ENCODE results near the gene FUNDC1. TPM values are rescaled to one million over a fixed set of nuclear protein-coding genes. Genes with fewer than 3 reads are reported as not detected.

The FUNDC1 gene
- total and polyA plus RNA-seq, 2 of the 4 experiments (the other 2 are of a cell fraction) = 8.6 to 13.1 TPM

DNA sequence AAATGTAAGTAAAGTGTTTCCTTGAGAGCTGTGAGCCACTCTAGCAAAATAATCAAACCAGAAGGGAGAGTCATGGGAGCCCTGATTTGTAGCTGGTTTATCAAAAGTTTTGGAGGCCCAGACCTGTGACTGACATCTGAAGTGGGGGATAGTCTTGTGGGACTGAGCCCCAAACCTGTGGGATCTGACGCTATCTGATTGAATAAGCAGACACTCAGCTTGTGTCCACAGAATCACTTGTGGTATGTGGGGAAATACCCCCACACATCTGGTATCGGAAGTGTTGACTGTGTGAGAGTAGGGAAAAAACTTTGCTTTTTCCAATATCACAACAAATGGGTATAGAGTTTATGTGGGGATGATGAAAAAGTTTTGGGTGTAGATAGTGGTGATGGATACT lies 35.4 kb downstream of the FUNDC1 start:
- in situ Hi-C loops (cut with MboI; ENCODE audit: low sequenced_read_pairs) = no loop called here
- CTCF ChIA-PET = no interaction called here

More for the DNA sequence above, 35.4 kb downstream of the FUNDC1 start:
- no peak overlapping the region for H3K14ac ChIP-seq (replicated peaks; ENCODE audit: low read depth, low read length)
- dilution Hi-C loops (cut with HindIII; ENCODE audit: low sequenced_read_pairs, unreplicated experiment) = no loop called here
- H2AFZ ChIP-seq (replicated peaks; ENCODE audit: low read length, poor library complexity) = no peak overlapping the region
- H2BK20ac ChIP-seq (ENCODE audit: low read depth, low read length) = no peak overlapping the region
- DNase-seq = no peak
- H3K4me1 ChIP-seq (ENCODE audit: control insufficient read depth, insufficient read depth, low read length) = no peaks in the 10 kb centered on the region
- ATAC-seq (ENCODE audit: low read depth) = no peak
- no CpG with 5 or more reads among the region's 2 CpGs for WGBS, 2 experiments (ENCODE audit: extremely low coverage in 2 of 2, insufficient read length in 1 of 2)
- no peak overlapping the region for H3K9ac ChIP-seq (ENCODE audit: low read depth, low read length)
- intact Hi-C loops (cut with micrococcal nuclease) = no loop called here
- H2BK120ac ChIP-seq (ENCODE audit: low read depth, low read length) = no peak overlapping the region
- no peak overlapping the region for H3K4me2 ChIP-seq (ENCODE audit: low read depth, low read length)
- no peak overlapping the region for H2BK5ac ChIP-seq (ENCODE audit: low read depth, low read length, poor library complexity, severe bottlenecking)
- H2AK5ac ChIP-seq (ENCODE audit: low read depth, low read length) = no peak overlapping the region
- H3K18ac ChIP-seq (ENCODE audit: low read depth, low read length) = no peak overlapping the region
- H2BK15ac ChIP-seq (ENCODE audit: low read depth, low read length) = no peak overlapping the region
- H3K4ac ChIP-seq (ENCODE audit: low read depth, low read length) = no peak overlapping the region
- H3K79me1 ChIP-seq (ENCODE audit: low read depth in 1 of 2, low read length in 2 of 2) = no peaks in the 10 kb centered on the region
- no peak overlapping the region for H2AK9ac ChIP-seq (replicated peaks; ENCODE audit: low read depth, low read length, poor library complexity)
- POLR2A ChIA-PET (ENCODE audit: unreplicated experiment) = no interaction called here
- H3K23ac ChIP-seq (ENCODE audit: low read depth, low read length) = no peak overlapping the region
- BruUV-seq (replicated peaks) = no TSS peak
- H3K9me3 ChIP-seq (ENCODE audit: control insufficient read depth, insufficient read depth, low read length) = no peaks in the 10 kb centered on the region
- peaks cover 3% of the 10 kb centered on the region for H3K27me3 ChIP-seq (ENCODE audit: control insufficient read depth, insufficient read depth, low read length)
- no peaks in the 10 kb centered on the region for H3K9me1 ChIP-seq (ENCODE audit: insufficient read depth, low read length)
- no peak overlapping the region for H3K56ac ChIP-seq (ENCODE audit: extremely low read depth, insufficient read depth, low read length)
- no peak overlapping the region for H3K4me3 ChIP-seq (ENCODE audit: insufficient read depth, low read depth, low read length)
- no peak overlapping the region for H4K5ac ChIP-seq (ENCODE audit: low read depth, low read length)
- H4K20me1 ChIP-seq (ENCODE audit: insufficient read depth, low read length) = no peaks in the 10 kb centered on the region
- H4K91ac ChIP-seq (ENCODE audit: insufficient read depth, low read depth, low read length) = no peak overlapping the region
- H3K36me3 ChIP-seq (ENCODE audit: control insufficient read depth, insufficient read depth, low read length) = no peaks in the 10 kb centered on the region
- TF ChIP-seq SMC3 (IDR thresholded peaks at IDR 0.05; ENCODE audit: low read depth, low read length) (no peak), RFX5 (IDR thresholded peaks at IDR 0.05; ENCODE audit: low read depth, low read length) (no peak), CEBPB (IDR thresholded peaks at IDR 0.05; ENCODE audit: low read depth, low read length) (no peak), NFE2L2 (IDR thresholded peaks at IDR 0.05; ENCODE audit: low read depth, low read length) (no peak), RAD21 (IDR thresholded peaks at IDR 0.05; ENCODE audit: low read length) (no peak), MAZ (IDR thresholded peaks at IDR 0.05; ENCODE audit: borderline replicate concordance, low read depth, low read length) (no peak), FOS (IDR thresholded peaks at IDR 0.05; ENCODE audit: low read depth, low read length) (no peak), MAFK (IDR thresholded peaks at IDR 0.05; ENCODE audit: low read depth, low read length) (no peak), RCOR1 (IDR thresholded peaks at IDR 0.05; ENCODE audit: insufficient replicate concordance, low read length) (no peak), CHD1 (IDR thresholded peaks at IDR 0.05; ENCODE audit: low read depth, low read length) (no peak), MXI1 (IDR thresholded peaks at IDR 0.05; ENCODE audit: borderline replicate concordance, low read depth, low read length) (no peak), POLR2A (IDR thresholded peaks at IDR 0.05; ENCODE audit: low read depth, low read length) (no peak)
- H3K27ac ChIP-seq (ENCODE audit: insufficient read depth, low read length) = no peak overlapping the region
- no peak overlapping the region for H4K8ac ChIP-seq (ENCODE audit: low read depth in 2 of 2, low read length in 2 of 2)
